Measurements from ENCODE around the gene PPFIBP1. TPM values are rescaled to one million over a fixed set of nuclear protein-coding genes. Genes with fewer than 3 reads are reported as not detected.

PPFIBP1 gene
- total and polyA plus RNA-seq, 9 of the 15 experiments (the other 6 are each of a cell fraction or from before 2014, with no cell fraction given) = 0.46 to 3.5 (median 1.8) TPM

DNA sequence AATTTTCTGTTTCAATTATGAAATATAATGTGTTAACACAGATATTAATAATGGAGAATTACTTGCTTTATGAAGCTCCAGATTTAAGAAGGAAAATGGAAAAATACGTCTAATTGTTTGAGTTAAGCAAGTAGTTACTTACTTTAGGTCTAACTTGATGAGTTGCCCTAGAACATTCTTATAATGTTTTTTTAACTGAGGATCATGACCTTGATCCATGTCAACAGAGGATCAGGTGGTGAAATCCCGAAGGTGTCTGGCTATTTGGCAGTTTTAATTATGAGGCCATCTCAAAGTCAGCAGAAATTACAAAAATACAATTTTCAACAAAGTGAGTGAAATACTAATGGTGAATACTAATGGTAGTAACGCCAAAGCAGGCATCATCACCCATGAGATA lies 115.3 kb downstream of the PPFIBP1 start:
- H3K79me2 ChIP-seq (ENCODE audit: control insufficient read depth, insufficient read depth, low read length) = no peaks in the 10 kb centered on the region
- H3K9ac ChIP-seq (ENCODE audit: insufficient read depth in 1 of 2, low read depth in 2 of 2, low read length in 2 of 2) = no peak overlapping the region
- no peaks in the 10 kb centered on the region for H3K9me3 ChIP-seq (replicated peaks; ENCODE audit: control insufficient read depth, insufficient read depth, low read depth, low read length)
- in situ Hi-C loops (cut with MboI) = no loop called here
- H3K4me3 ChIP-seq = no peak overlapping the region
- FAIRE-seq = no peak
- no peak overlapping the region for H2AFZ ChIP-seq (ENCODE audit: low read depth, low read length)
- H3K36me3 ChIP-seq (ENCODE audit: control insufficient read depth, insufficient read depth, low read length) = no peaks in the 10 kb centered on the region
- no peak overlapping the region for H3K4me2 ChIP-seq (ENCODE audit: insufficient read depth, low read length)
- no peak for ATAC-seq
- no peaks in the 10 kb centered on the region for H3K4me1 ChIP-seq (replicated peaks in 1 of 2; ENCODE audit: control insufficient read depth in 2 of 2, insufficient read depth in 2 of 2, low read length in 2 of 2)
- CTCF ChIA-PET (ENCODE audit: low intra/inter-chr PET ratio) = no interaction called here
- intact Hi-C loops (cut with micrococcal nuclease) = loop anchor here (5.0 kb wide), 1 partner anchor 512 kb away; no protein-coding TSS in a partner anchor
- H3K27me3 ChIP-seq (ENCODE audit: control insufficient read depth in 2 of 2, insufficient read depth in 2 of 2, low read length in 2 of 2) = peaks cover 0 to 5% of the 10 kb centered on the region in 2 experiments; a peak in 1 of 5 replicates
- no peaks in the 10 kb centered on the region for H4K20me1 ChIP-seq (replicated peaks; ENCODE audit: control insufficient read depth, insufficient read depth, low read length)
- no peaks in the 10 kb centered on the region for H3K9me1 ChIP-seq (ENCODE audit: control insufficient read depth, insufficient read depth, low read length)
- no peak overlapping the region for H3K27ac ChIP-seq (ENCODE audit: extremely low read depth, low read depth, low read length)
- BruUV-seq (replicated peaks) = no TSS peak
- DNase-seq (ENCODE audit: extremely low read depth in 1 of 4, low spot score in 3 of 4) = no peak
- POLR2A ChIA-PET = no interaction called here
- TF ChIP-seq CREBBP (IDR thresholded peaks at IDR 0.05; ENCODE audit: low read depth, low read length) (no peak), ELK3 (CRISPR knock-in tag; IDR thresholded peaks at IDR 0.05) (no peak), GABPA (tag; conservative IDR thresholded peaks at IDR 0.05; ENCODE audit: low read depth) (no peak), SNIP1 (IDR thresholded peaks at IDR 0.05; ENCODE audit: low read depth) (no peak), ZC3H11A (IDR thresholded peaks at IDR 0.05; ENCODE audit: low read depth, low read length) (no peak), NR3C1 (CRISPR knock-in tag; IDR thresholded peaks at IDR 0.05) (no peak), ZNF764 (CRISPR knock-in tag; IDR thresholded peaks at IDR 0.05; ENCODE audit: low read depth) (no peak), ZBTB8A (IDR thresholded peaks at IDR 0.05; ENCODE audit: partially characterized antibody) (no peak), CC2D1A (IDR thresholded peaks at IDR 0.05) (no peak), STAG1 (CRISPR knock-in tag; IDR thresholded peaks at IDR 0.05; ENCODE audit: borderline replicate concordance) (no peak), CBX2 (IDR thresholded peaks at IDR 0.05; ENCODE audit: insufficient read depth, low read length, poor library complexity, severe bottlenecking) (no peak), RUNX1 (IDR thresholded peaks at IDR 0.05; ENCODE audit: low read depth) (no peak), U2AF2 (optimal IDR thresholded peaks at IDR 0.05; ENCODE audit: low read depth, low read length) (no peak), HDGF (IDR thresholded peaks at IDR 0.05) (no peak), PCBP1 (IDR thresholded peaks at IDR 0.05; ENCODE audit: low read depth, low read length, poor library complexity, severe bottlenecking) (no peak), ZFP1 (CRISPR knock-in tag; IDR thresholded peaks at IDR 0.05) (no peak)
- TF ChIP-seq, protein P1, sequence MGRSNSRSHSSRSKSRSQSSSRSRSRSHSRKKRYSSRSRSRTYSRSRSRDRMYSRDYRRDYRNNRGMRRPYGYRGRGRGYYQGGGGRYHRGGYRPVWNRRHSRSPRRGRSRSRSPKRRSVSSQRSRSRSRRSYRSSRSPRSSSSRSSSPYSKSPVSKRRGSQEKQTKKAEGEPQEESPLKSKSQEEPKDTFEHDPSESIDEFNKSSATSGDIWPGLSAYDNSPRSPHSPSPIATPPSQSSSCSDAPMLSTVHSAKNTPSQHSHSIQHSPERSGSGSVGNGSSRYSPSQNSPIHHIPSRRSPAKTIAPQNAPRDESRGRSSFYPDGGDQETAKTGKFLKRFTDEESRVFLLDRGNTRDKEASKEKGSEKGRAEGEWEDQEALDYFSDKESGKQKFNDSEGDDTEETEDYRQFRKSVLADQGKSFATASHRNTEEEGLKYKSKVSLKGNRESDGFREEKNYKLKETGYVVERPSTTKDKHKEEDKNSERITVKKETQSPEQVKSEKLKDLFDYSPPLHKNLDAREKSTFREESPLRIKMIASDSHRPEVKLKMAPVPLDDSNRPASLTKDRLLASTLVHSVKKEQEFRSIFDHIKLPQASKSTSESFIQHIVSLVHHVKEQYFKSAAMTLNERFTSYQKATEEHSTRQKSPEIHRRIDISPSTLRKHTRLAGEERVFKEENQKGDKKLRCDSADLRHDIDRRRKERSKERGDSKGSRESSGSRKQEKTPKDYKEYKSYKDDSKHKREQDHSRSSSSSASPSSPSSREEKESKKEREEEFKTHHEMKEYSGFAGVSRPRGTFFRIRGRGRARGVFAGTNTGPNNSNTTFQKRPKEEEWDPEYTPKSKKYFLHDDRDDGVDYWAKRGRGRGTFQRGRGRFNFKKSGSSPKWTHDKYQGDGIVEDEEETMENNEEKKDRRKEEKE (IDR thresholded peaks at IDR 0.05; ENCODE audit: borderline replicate concordance in 1 of 2, control insufficient read depth in 1 of 2, low read depth in 2 of 2, low read length in 1 of 2) = no peak
- 4% methylated on average over 3 of the region's 3 CpGs for WGBS (ENCODE audit: insufficient coverage, low coverage, missing lambda C conversion rate)

Data from K562 (cell line).